HG02840 (cell line): ENCODE measurements around the gene OPTN.
"Not testable (repeated sequence)": the region's sequence is repeated elsewhere in the genome, so short reads cannot be mapped to it uniquely, and the experiment has no call there.

Source experiments
- ATAC-seq: cut with Tn5 transposase; IDR thresholded peaks from one replicate; pipeline ENCODE4 v1.9.1; 2021; ENCODE audit warnings: mild to moderate bottlenecking, moderate library complexity, moderate number of reproducible peaks; ENCODE audit not compliant: unreplicated experiment, low FRiP score

Gene OPTN

DNA sequence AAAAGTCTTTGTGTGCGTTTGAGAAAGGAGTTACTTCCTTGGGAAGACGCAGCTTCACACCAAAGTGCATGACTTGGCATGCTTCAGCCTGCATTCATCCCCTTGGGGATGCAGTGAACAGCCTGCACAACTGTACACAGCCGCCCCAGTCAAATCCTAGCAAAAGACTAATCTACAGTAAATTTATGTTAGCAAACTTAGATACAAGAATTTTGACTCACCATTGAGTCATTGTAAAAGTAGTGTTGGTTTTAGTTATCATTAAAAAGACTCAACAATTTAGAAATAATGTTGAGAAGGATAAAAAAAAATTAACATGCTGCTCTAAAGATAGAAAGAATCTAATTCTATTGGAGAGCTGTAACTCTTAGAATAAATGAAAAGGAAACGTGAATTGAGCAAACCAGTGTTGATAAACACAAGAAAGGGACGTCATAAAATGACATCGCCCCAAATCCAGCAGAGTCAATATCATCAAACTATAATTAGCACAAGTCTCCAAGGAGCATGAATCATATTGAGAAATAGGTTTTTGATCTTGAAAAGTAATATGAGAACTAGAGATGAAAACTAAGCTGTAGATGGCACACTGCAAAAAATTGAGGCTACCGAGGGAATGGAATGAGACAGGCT lies 11.9 kb upstream of the OPTN start:
- no peak for ATAC-seq

DNA sequence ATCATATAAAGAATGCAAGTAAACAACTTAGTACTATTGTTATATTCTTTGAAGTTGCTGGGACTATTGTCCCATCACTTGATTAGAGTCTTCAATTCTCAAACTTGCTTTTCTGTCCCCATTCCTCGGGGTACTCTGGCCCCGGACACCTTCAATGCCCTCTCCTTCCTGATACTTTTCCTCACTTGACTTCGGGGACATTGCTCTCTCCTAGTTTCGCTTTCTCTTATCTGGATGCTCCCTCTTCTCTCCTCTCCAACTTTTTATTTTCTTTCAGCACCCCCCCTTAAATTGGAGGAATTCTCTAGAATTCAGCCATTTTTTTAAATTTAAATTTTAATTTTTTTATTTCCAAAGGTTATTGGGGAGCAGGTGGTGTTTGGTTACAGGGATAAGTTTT lies 10.6 kb upstream of the OPTN start:
- ATAC-seq = no peak

DNA sequence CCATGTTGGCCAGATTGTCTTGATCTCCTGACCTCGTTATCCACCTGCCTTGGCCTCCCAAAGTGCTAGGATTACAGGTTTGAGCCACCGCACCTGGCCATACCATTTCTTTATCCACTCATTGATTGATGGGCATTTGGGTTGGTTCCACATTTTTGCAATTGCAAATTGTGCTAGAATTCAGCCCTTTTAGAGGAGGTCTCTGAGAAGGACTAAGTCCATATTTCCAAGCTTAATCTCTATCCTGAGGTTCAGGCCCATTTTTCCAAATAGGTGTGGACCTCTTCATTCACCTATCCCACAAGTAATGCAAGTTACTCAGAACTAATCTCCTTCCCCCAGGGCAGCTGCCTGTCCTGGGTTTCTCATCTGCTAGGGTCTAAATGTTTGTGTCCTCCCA lies 9.7 kb upstream of the OPTN start:
- no peak for ATAC-seq

DNA sequence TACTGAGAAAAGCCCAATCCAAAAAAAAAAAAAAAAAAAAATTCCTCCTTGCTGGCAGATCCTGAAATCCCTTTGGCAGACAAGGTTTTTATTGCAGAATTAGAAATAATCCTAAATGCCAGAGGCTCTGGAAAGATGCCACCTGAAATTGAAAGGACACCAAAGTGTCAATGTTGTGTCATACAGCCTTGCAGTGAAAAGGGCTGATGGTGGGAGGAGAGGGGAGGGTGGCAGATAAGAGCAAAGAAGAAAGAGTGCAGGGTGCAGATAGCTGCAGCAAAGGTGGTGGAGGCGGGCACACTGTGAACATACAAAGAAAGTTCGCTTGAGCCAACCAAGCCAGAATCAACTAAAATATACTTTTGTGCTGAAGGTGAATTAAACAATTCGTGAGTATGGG lies 8.2 kb upstream of the OPTN start:
- no peak for ATAC-seq

DNA sequence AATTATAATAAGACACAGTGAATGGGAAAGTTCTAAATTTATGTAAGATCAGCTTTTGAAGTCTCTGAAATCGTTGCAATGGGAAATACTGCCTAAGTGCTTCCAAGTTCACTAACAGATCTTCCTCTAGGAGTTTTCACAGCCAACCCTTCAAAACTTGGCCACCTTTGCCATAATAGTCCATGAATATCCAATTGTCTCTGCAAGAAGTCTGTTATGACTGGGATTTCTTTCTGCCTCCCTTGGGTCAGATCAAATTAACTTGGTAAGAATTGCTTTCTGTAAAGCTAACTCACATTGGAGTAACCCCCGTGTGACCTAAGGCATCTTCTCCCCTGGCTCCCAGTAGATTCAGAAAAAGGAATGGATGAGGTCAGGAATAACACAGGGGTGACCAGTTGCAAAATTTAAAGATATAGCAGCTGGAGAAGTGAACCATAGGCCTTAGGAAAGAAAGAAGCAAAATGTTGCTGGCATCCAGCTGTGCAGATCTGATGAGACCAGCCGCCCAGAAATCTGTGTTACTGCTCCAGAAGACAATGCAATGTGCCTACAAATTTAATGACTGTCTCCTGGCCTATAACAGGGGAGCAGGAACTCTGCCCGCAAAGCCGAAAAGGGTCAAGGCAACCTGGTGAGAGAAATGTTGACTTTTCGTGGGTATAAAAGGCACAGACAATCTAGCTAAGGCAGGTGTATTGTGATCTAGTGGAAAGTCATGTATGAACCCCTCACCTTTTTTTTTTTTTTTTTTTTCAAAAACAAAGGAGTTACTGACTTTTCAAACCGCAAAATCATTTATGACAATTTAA lies 7.5 kb upstream of the OPTN start:
- ATAC-seq = no peak

DNA sequence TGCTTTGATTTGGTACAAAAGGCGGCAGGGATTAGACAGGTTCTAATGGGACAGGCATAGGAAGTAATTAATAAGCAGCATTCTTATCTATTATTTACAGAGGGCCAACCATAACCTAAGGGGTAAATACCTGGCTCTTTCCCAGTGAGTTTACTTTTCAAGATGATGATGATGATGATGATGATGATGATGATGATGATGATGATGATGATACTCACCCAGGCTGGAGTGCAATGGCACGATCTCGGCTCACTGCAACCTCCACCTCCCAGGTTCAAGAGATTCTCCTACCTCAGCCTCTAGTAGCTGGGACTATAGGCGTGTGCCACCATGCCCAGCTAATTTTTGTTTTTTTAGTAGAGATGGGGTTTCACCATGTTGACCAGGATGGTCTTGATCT lies 5.9 kb upstream of the OPTN start:
- ATAC-seq = not testable (repeated sequence)

DNA sequence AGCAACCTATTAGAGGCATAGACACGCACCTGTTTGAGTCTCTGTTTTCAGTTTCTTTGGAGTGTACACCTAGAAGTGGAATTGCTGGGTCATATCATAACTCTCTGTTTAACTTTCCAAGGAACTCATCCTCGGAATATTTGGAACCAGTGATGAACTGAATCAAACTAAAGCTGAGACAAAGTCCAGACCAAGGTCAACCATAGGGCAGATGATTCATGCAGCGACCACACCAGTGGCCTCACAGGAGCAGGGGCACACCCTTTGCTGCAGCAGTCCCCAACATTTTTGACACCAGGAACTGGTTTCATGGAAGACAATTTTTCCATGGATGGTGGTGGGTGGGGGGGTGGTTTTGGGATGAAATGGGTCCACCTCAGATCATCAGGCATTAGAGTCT lies 4.9 kb upstream of the OPTN start:
- no peak for ATAC-seq

DNA sequence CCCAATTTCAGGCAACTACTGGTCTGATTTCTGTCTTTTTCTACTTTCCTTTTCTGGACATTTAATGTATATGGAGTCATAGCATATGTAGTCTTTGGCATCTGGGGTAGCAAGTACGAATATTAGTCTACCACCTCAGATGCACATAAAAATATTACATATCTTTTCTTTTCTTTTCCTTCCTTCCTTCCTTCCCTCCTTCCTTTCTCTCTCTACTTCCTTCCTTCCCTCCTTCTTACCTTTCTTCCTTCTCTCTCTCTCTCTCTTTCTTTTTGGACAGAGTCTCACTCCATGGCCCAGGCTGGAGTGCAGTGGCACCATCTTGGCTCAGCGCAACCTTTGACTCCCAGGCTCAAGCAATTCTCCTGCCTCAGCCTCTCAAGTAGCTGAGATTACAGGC lies 4.0 kb upstream of the OPTN start:
- no peak for ATAC-seq

DNA sequence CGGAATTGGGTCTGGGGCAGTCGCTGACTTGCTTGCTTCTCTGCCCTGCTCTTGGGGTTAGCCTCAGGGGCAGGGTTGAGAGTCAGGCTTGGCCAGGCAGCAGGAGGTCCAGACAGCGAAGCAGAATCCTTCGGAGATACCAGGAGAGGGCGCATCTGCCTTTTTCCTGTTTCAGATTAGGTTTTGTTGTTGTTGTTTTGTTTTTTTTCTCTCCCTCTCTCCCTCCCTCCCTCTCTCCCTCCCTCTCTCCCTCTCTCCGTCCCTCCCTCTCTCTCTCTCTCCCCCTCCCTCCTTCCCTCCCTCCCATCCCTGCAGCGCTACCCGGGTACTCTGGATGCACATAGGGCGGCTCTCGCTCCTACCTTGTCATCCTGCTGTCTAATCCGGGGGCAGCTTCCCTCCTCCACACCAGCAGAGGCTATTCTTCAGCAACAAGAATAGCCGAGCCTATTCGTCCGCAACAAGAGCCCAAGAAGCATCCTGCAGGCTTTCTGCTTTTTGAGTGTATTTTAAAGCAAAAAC lies 758 bp upstream of the OPTN start:
- peak; percentile 16 for ATAC-seq

DNA sequence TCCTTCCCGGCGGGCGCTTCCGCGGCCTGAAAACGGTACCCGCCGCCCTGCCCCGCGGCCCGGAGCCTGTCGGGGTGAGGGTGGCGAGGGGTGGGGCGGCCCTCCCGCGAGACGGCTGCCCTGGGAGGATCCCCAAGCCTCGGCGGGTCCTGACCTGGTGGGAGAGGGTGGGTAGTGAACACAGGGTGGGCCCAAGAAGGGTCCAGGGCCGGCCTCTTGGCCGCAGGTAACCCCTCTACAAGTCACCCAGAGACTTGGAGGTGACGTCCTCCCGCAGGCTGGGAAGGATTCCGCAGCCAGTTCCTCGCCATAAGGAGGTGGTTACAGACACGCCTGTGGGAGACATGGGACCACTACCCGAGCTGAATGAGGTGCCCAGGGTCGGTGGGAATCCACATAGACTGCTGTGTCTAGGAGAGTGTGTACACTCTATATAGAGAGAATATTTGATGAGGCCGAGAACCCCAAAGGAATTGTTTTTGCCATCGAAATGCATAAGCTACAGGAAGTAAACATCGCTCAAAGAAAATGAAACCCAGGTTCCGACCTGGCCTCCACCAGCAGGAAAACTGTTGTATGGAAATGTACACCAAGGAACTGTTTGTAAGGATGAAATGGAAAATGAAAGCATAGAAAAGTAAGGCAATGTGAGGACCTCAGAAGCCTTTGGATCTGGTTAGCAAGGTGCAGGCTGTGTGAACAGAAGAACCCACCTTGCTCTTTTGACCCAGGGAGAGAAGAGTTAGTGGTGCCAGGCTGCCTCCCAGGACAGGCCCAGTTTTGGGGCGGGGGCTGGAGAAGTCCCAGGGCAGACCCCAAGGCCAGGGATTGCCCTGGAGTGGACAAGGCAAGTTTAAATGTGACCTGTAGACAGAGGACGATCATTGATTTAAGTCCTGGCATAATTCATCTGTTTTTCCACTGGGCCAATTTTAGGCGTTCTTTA lies 659 bp downstream of the OPTN start:
- peak; percentile 25 for ATAC-seq

DNA sequence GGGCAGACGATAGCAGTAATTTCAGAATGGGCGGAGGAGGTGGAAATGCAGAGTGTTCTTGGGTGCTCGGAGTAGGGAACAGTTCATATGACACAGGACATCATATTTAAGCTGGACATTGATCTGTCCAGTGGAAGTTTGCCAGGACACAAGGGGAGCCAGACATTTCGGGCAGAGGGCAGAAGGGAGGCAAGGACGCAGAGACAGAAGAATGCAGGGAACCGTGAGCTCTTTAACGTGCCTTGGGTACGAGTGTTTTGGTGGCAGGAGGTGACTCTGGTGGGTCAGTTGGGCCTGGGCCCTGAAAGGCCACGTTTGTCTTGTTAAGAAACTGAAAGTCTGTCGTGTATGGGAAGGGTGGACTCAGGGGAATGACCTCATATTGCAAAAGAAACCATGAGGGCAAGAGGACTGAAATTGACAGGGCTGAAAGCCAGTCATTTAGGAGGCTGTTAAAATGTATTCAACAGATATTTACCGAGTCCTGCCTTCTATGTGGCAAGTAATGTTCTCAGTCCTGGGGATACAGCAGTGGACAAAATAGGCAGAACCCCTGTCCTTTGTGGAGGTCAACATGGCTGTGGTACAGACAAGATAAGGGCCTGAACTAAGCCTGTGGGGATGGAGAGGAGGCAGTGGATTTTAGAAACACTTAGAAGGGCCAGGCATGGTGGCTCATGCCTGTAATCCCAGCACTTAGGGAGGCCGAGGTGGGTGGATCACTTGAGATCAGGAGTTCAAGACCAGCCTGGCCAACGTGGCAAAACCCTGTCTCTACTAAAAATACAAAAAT lies 2.2 kb downstream of the OPTN start:
- ATAC-seq = no peak

DNA sequence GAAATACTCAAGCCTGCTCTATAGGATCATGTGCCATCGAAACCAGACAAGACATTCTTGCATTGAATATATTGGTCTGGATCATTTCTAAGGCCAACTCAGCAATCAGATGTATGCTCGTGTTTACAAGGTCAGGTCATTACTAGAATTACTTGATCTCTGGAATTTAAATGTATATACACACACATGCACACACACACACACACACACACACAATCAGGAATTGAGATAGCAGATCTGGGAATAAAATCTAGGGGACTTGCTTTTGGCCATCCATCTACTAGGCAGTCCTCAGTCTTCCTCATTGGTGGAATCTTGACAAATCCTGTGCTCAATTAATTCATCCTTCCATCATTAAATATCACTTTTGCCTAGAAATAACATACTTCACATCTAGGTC lies 3.6 kb downstream of the OPTN start:
- no peak for ATAC-seq

DNA sequence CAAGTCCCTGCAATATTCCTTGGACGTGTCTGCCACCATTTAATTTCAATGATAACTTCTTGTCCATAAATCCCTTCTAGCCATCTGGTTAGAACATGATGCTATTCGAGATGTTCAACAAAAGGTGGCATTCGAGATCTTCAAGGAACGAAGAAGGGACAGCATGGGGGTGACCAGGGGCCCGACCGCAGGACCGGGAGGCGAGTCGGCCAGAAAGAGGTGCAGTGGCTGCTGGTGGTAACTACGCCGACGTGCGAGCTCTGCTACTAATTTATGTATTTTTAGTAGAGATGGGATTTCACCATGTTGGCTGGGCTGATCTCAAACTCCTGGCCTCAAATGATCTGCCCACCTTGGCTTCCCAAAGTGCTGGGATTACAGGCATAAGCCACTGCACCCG lies 4.7 kb downstream of the OPTN start:
- ATAC-seq = no peak

DNA sequence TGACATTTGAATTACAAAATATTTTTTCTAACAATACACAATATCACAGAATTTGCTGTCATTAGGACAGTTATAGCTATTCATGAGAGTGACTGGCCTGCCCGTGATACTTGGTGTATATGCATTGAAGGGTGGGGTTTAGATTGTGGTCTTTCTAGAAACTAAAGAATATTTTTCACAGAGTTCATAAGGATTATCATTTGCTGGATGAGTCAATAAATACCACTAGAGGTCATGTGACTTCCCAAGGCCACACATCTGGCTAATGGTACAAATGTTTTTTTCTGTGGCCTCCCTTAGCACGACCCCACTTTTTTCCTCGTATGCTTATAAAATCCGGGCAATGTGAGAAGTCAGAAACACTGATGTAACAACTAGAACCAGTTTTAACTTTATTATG lies 5.2 kb downstream of the OPTN start:
- ATAC-seq = no peak

DNA sequence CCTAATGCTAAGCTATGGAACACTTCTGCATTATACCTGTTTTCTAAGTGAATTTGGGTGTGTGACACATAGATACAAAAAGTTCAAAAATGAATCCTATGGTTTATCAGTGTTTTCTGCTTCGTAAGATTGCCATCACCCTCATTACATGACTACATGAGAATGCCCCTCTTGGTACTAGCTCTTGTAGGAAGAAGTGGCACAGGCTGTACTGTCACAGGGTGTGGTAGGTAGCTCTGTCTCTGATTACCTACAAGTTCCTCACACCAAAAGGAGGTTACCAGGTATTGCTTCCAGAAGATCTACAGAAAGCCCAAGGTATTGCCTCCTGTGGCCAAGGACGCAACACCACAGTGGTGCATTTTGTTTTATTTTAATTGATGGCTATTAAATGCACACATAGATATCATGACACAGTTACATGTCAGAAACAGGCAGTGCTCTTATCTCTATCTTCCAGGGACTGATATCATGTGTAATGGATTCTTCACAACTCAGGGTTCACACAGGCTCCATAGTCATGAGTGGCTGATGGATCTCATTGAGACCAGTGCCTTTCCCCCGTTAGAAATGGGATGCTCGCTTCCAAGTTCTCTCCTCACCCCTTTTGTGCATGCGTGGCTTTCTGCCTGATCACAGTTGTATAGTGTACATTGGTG lies 6.6 kb downstream of the OPTN start:
- ATAC-seq = no peak

DNA sequence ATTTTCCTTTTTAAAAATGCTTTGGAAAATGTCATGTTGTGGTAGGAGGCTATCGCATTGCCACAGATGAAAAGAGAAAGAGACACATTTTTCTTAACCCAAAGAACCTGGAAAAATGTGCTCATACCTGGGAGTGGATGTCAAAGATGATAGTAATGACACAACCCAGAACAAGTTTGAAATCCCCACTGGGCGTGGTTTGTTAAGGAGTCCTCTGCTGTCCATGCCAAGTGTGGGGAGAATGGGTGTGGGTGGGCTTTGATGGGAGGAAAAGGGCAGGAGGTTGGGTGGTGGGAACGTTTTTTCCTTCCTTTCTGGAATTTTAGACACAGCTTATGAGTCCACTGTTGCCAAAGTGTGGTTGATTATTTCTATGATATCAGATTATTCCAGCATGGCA lies 10.9 kb downstream of the OPTN start:
- no peak for ATAC-seq

DNA sequence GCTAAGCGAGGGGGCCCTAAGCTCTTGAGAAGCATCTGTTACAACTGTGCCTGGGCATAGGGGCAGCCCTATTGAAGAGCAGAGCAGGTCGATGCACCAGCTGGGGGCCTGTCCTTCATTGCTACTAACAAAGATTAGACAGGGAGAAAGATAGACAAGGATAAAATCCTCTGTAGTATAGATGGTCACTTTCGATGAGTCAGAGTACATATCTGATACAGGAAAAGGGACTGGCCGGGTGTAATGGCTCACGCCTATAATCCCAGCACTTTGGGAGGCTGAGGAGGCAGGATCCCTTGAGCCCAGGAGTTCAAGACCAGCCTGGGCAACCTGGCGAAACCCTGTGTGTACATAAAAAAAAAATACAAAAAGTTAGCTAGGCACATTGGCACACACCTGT lies 13.6 kb downstream of the OPTN start:
- no peak for ATAC-seq

DNA sequence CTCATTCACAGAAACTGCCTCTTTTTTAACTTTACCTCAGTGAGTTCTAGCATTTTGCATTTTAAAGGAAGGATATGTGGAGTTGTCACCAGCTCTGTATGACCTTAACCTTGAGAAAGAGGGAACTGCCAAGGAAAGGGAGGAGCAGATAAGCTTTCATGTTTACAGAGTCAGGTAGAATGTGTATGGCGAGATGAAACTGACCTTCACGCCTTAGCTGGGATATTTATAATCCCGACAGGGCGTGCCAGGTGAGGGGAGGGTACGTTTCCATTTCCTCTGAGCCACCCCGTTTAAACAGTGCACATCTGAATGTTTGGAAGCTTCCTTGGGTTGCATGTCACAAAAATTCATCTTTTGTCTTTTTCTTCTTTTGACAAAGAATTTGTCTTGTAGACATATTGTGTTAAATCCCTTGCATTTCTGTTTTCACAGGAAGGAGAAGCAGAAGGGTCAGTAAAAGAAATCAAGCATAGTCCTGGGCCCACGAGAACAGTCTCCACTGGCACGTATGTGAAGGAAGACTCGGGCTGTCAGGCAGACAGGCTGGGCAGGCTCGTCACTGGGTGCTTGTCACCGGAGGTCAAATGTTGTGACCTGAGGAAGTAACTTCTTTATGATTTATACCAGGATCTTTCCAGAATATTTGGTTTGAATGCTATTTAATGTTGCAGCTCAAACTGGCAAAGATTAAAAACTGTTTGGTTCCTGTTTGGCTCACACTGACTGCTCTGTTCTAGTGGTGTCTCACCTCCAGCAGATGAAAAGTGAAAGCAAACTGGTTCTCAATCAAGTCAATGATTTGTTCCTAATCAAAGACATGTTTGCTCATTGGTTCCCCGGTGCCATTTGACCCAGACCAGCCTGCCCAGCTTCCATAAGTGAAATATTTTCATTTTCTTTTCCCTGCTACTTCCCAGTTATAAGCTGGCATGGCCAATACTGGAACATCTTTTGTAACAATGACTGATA lies 16.2 kb downstream of the OPTN start:
- ATAC-seq = no peak
